Tongue (tissue), 3 donors: ENCODE data around the gene ANKRD6. TPM values are rescaled to one million over a fixed set of nuclear protein-coding genes. Genes with fewer than 3 reads are reported as not detected.

Experiments
- DNase-seq: peaks from one replicate; pipeline ENCODE4 v3.0.0-alpha.2; 2015
- small RNA-seq: library from RNA; depleted of rRNA; stranded (forward); fragments of <200 nt; gene quantifications from one replicate; pipeline ENCODE3, GENCODE V24; 2014; ENCODE audit warnings: low replicate concordance
- total RNA-seq: library from RNA; depleted of rRNA; stranded (reverse); fragments of >200 nt; gene quantifications from one replicate; pipeline ENCODE4 v1.2.3, GENCODE V29; 2014

Gene ANKRD6
- total RNA-seq, 1 donor from 2014 or later = 17.8 TPM

GRCh38 chr6:89661559-89661958, 228.6 kb downstream of the ANKRD6 start:
- DNase-seq = no peak

- DNase-seq = no peak
Observed at GRCh38 chr6:89662659-89663223, 229.8 kb downstream of the ANKRD6 start.

GRCh38 chr6:89667872-89668556, 235.1 kb downstream of the ANKRD6 start:
- peak; percentile 11 for DNase-seq

GRCh38 chr6:89669002-89669401, 236.1 kb downstream of the ANKRD6 start:
- DNase-seq = no peak

- no peak for DNase-seq
Observed at GRCh38 chr6:89670935-89671565, 238.1 kb downstream of the ANKRD6 start.

DNA sequence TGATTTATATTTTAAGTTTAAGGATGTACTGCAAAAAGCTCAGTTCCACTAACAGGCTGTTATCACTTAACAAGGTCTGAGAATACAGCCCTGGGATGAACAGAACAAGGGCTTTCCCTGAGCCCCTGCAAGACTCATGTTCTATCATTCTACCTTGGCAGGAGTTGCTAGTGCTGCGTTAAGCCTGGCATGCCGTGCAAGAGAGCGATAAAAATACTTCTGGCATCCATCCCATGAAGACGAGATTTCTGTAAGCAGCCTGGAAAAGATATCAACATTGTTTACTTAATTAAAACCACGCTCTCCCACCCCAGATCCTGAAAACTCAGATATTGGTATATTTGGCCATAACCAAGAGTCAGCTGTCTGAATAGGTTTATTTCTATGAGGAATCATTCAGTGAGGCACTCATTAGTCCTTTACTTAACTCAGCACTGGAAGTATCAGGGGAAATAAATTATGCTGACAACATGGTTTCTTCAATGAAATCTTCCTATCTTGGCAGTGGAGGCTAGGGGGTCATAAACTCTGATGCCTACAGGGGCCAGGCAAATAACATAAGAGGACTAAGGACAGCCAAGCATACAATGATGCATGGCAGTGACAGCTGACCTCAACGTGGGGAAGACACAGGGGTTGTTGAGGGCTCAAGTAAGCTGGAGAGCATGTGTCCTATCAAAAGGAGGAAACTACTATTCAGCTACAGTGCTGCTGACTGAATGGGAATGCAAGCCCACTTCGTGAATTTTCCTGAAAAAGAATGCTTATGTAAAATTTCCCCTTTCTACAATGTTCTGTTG, 243.2 kb downstream of the ANKRD6 start:
- DNase-seq = peak; percentile 10

GRCh38 chr6:89678531-89678930, 245.6 kb downstream of the ANKRD6 start:
- DNase-seq = no peak

- DNase-seq = no peak
Observed at GRCh38 chr6:89679215-89680120, 246.5 kb downstream of the ANKRD6 start.

DNA sequence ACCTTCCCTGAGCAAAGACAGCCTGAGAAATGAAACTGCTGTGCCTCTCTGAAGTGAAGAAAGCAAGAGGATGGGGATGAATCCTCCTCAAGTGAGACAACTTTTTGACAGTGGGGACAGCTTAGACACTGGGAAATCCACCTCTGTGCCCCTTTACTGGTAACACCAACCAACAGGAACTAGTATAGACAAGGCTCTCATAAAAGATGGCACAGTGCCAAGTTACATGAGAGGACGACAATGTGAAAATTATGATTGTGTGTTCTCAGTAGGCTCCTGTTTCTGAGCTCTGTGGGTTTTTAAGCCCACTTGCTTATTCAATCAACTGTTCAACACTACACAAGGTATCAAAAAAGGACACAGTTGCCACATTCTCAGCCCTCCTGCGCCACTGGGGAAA, 247.2 kb downstream of the ANKRD6 start:
- peak; percentile 12 for DNase-seq

GRCh38 chr6:89680551-89680950, 247.6 kb downstream of the ANKRD6 start:
- DNase-seq = no peak

DNA sequence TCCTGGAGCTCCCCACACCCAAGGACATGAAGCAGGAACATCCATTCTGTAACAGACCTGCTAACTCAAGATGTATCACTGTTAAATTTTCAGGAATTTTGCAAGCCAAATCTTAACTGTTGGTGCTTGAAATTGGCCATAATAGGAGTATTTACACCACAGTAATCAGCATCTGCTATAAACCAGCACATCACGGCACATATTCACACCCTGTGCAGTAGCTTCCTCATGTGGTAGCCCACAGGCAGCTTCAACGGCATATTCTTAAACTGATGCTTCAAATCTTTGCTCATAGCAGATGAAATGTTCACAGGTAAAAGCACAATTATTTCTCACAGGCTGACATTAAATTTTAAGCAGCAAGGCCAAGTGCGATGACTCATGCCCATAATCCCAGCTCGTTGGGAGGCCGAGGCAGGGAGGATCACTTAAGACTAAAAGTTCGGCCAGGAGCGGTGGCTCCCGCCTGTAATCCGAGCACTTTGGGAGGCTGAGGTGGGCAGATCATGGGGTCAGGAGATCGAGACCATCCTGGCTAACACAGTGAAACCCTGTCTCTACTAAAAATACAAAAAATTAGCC, 249.1 kb downstream of the ANKRD6 start:
- no peak for DNase-seq

DNA sequence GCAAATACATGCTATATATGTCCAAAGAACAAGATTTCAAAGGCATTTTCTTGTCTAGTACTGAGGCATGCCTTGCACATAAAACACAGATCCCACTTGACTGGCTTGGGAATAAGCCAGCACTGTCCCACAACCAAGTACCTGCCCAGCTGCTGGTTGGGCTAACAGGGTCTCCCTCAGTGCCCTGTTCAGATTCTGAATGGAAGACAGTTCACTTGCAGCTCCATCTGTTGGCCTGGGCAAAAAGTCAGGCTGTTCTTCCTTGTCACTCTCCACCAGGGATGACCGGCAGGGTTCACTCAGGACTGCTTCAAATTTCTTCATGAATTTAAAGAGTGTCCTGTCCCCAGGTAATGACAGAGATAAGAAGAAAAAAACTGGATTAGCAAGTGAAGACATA, 250.0 kb downstream of the ANKRD6 start:
- DNase-seq = no peak

Small RNA genes lying within 50 kb of the gene (small RNA-seq; reads per million reads assigned to genes)
- gene RN7SL11P = not detected

Other genes starting within 250 kb of the ANKRD6 start
- gene GABRR1, start 215.8 kb upstream of the ANKRD6 start, total RNA-seq = 0.41 TPM
- 1.2 TPM for gene GABRR2, start 117.9 kb upstream of the ANKRD6 start, total RNA-seq
- 33.6 TPM for gene UBE2J1, start 80.4 kb upstream of the ANKRD6 start, total RNA-seq
- 72.8 TPM for gene RRAGD, start 20.9 kb upstream of the ANKRD6 start, total RNA-seq
- 26.4 TPM for gene LYRM2, start 205.6 kb downstream of the ANKRD6 start, total RNA-seq